ENCODE data around the gene CCDC89.

CCDC89 gene

DNA sequence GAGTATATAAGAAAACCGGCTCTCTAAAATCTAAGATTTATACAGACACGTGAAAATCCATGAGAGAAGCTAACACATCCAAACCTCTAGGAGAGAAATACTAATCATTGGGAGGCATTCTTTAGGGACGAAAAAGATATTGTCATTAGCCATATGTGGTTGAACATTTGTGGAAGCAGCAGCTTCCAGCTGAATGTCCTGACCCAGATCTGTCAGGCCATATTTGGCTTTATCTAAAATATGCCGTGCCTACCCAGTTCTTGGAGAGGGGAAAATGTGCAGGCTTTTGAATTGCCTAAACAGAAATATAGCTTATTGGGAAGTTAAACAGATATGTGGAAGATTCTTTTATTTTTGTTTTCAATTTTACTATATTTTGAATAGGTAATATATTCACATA, 6.4 kb downstream of the CCDC89 start:
- TF ChIP-seq TCF12 (IDR thresholded peaks at IDR 0.05; ENCODE audit: low read depth) (no peak), ZBTB7A (IDR thresholded peaks at IDR 0.05; ENCODE audit: low read depth) (no peak), TEAD4 (IDR thresholded peaks at IDR 0.05) (no peak), CREB1 (IDR thresholded peaks at IDR 0.05; ENCODE audit: low read depth) (no peak), CEBPB (IDR thresholded peaks at IDR 0.05) (no peak), TAF1 (IDR thresholded peaks at IDR 0.05; ENCODE audit: low read depth) (no peak), YY1 (IDR thresholded peaks at IDR 0.05; ENCODE audit: low read depth) (no peak), RAD21 (IDR thresholded peaks at IDR 0.05; ENCODE audit: low read depth) (no peak), EGR1 (IDR thresholded peaks at IDR 0.05) (no peak), NFIC (IDR thresholded peaks at IDR 0.05) (no peak), FOXM1 (IDR thresholded peaks at IDR 0.05; ENCODE audit: borderline replicate concordance, low read depth) (no peak), EP300 (IDR thresholded peaks at IDR 0.05; ENCODE audit: borderline replicate concordance) (no peak)
- TF ChIP-seq, protein P1, sequence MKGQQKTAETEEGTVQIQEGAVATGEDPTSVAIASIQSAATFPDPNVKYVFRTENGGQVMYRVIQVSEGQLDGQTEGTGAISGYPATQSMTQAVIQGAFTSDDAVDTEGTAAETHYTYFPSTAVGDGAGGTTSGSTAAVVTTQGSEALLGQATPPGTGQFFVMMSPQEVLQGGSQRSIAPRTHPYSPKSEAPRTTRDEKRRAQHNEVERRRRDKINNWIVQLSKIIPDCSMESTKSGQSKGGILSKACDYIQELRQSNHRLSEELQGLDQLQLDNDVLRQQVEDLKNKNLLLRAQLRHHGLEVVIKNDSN (IDR thresholded peaks at IDR 0.05), result no peak
- TF ChIP-seq, protein P2, sequence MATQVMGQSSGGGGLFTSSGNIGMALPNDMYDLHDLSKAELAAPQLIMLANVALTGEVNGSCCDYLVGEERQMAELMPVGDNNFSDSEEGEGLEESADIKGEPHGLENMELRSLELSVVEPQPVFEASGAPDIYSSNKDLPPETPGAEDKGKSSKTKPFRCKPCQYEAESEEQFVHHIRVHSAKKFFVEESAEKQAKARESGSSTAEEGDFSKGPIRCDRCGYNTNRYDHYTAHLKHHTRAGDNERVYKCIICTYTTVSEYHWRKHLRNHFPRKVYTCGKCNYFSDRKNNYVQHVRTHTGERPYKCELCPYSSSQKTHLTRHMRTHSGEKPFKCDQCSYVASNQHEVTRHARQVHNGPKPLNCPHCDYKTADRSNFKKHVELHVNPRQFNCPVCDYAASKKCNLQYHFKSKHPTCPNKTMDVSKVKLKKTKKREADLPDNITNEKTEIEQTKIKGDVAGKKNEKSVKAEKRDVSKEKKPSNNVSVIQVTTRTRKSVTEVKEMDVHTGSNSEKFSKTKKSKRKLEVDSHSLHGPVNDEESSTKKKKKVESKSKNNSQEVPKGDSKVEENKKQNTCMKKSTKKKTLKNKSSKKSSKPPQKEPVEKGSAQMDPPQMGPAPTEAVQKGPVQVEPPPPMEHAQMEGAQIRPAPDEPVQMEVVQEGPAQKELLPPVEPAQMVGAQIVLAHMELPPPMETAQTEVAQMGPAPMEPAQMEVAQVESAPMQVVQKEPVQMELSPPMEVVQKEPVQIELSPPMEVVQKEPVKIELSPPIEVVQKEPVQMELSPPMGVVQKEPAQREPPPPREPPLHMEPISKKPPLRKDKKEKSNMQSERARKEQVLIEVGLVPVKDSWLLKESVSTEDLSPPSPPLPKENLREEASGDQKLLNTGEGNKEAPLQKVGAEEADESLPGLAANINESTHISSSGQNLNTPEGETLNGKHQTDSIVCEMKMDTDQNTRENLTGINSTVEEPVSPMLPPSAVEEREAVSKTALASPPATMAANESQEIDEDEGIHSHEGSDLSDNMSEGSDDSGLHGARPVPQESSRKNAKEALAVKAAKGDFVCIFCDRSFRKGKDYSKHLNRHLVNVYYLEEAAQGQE (IDR thresholded peaks at IDR 0.05; ENCODE audit: low read depth), result no peak
- TF ChIP-seq, protein P3, sequence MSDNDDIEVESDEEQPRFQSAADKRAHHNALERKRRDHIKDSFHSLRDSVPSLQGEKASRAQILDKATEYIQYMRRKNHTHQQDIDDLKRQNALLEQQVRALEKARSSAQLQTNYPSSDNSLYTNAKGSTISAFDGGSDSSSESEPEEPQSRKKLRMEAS (IDR thresholded peaks at IDR 0.05), result no peak

DNA sequence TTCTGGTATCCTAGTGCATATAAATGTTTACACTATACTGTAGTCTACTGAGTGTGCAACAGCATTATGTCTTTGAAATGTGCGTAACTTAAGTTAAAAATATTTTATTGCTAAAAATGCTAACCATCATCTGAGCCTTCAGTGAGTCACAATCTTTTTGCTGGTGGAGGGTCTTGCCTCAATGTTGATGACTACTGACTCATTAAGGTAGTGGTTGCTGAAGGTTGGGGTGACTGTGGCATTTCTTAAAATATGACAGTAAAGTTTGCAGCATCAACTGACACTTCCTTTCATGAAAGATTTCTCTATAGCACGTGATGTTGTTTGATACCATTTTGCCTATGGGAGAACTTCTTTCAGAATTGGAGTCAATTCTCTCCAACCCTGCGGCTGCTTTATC, 12.6 kb downstream of the CCDC89 start:
- TF ChIP-seq ZBTB7A (IDR thresholded peaks at IDR 0.05; ENCODE audit: low read depth) (no peak), FOXM1 (IDR thresholded peaks at IDR 0.05; ENCODE audit: borderline replicate concordance, low read depth) (no peak), YY1 (IDR thresholded peaks at IDR 0.05; ENCODE audit: low read depth) (no peak), EGR1 (IDR thresholded peaks at IDR 0.05) (no peak), CEBPB (IDR thresholded peaks at IDR 0.05) (no peak), RAD21 (IDR thresholded peaks at IDR 0.05; ENCODE audit: low read depth) (no peak)

DNA sequence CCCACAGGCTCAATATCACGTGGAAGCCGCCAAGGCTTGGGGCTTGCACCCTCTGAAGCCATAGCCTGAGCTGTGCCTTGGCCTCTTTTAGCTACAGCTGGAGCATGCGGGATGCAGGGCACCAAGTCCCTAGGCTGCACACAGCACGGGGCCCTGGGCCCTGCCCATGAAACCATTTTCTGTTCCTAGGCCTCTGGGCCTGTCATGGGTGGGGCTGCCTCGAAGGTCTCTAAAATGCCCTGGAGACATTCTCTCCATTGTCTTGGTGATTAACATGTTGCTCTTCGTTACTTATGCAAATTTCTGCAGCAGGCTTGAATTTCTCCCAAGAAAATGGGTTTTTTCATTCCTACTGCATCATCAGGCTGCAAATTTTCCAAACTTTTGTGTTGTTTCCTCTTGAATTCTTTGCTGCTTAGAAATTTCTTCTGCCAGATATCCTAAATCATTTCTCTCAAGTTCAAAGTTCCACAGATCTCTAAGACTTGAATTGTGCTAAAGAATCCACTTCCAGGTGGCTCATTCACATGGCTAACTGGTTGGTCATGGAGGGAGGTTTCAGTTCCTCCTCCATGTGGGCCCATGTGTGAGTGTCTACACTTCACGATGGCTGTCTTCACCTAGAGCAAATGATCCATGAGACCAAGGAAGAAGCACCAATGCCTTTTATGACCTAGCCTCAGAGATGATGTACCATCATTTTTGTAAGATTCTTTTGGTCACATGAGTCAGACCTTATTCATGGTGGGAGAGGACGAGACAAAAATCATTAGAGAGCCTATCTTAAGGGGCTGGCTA, 13.7 kb downstream of the CCDC89 start:
- TF ChIP-seq RAD21 (IDR thresholded peaks at IDR 0.05; ENCODE audit: low read depth), result no peak
- TF ChIP-seq, protein P3 (IDR thresholded peaks at IDR 0.05), result no peak
- TF ChIP-seq TAF1 (IDR thresholded peaks at IDR 0.05; ENCODE audit: low read depth), result no peak
- TF ChIP-seq YY1 (IDR thresholded peaks at IDR 0.05; ENCODE audit: low read depth), result no peak
- TF ChIP-seq FOXM1 (IDR thresholded peaks at IDR 0.05; ENCODE audit: borderline replicate concordance, low read depth), result no peak
- TF ChIP-seq TEAD4 (IDR thresholded peaks at IDR 0.05), result no peak
- TF ChIP-seq, protein P1 (IDR thresholded peaks at IDR 0.05), result no peak
- no peak for TF ChIP-seq NFIC (IDR thresholded peaks at IDR 0.05)

DNA sequence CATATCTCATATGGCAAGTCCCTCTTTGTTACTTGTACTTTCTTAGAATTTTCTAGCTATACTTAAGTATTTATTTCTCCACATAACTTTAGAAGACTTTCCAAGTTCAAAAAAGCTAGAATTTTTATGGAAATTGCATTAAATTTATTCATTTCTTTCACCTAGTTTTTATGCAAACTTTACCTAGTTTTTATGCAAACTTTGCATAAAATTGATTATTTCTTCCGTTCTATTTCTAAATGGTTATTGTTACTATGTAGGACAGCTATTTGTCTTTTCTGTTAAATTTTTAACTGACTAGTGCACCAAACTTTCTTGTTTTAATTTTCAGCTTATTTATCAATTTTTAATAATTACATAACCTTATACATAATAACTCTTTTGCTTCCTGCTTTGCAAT, 17.8 kb downstream of the CCDC89 start:
- TF ChIP-seq, protein P3 (IDR thresholded peaks at IDR 0.05), result no peak
- TF ChIP-seq, protein P1 (IDR thresholded peaks at IDR 0.05), result no peak

DNA sequence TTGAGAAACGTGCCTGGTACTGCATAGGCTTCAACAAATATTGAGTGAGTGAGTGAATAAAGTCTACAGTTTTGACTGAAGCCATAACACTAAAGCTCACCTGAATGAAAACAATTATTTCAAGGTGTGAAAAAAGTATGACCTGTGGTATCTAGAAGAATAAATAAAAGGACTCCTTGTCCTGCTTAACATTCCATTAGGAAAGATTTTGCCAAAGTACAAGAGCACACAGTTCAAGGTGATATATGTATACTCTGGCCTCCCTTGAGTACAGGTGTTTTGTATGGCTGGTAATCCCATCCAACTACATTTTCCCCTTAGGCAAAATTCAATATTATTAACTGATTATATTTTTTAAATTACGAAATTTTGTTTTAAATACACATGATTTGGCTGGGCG, 19.3 kb downstream of the CCDC89 start:
- TF ChIP-seq, protein P1 (IDR thresholded peaks at IDR 0.05), result no peak
- TF ChIP-seq FOXM1 (IDR thresholded peaks at IDR 0.05; ENCODE audit: borderline replicate concordance, low read depth) (no peak), YY1 (IDR thresholded peaks at IDR 0.05; ENCODE audit: low read depth) (no peak), CREB1 (IDR thresholded peaks at IDR 0.05; ENCODE audit: low read depth) (no peak), TCF12 (IDR thresholded peaks at IDR 0.05; ENCODE audit: low read depth) (no peak), ZBTB7A (IDR thresholded peaks at IDR 0.05; ENCODE audit: low read depth) (no peak), TAF1 (IDR thresholded peaks at IDR 0.05; ENCODE audit: low read depth) (no peak), EP300 (IDR thresholded peaks at IDR 0.05; ENCODE audit: borderline replicate concordance) (no peak), CEBPB (IDR thresholded peaks at IDR 0.05) (no peak), NFIC (IDR thresholded peaks at IDR 0.05) (no peak), RAD21 (IDR thresholded peaks at IDR 0.05; ENCODE audit: low read depth) (no peak), TEAD4 (IDR thresholded peaks at IDR 0.05) (no peak), EGR1 (IDR thresholded peaks at IDR 0.05) (no peak)
- TF ChIP-seq, protein P2 (IDR thresholded peaks at IDR 0.05; ENCODE audit: low read depth), result no peak
- TF ChIP-seq, protein P3 (IDR thresholded peaks at IDR 0.05), result no peak
